Ectodermal cell (in vitro differentiated cells): ENCODE results near the gene TERT.

ENCODE experiments used
- H3K27ac ChIP-seq: 2 replicates; pipeline ENCODE4 v1.7.0; 2013; ENCODE audit warnings: mild to moderate bottlenecking, low read depth, low read length; ENCODE audit not compliant: insufficient read depth, poor library complexity, severe bottlenecking
- H3K27me3 ChIP-seq: 2 replicates; pipeline ENCODE4 v1.7.0; 2013; ENCODE audit warnings: mild to moderate bottlenecking, low read length; ENCODE audit not compliant: insufficient read depth, control insufficient read depth, poor library complexity, severe bottlenecking
- H3K36me3 ChIP-seq: one replicate; pipeline ENCODE4 v1.7.0; 2013; ENCODE audit warnings: low read length; ENCODE audit not compliant: control insufficient read depth, insufficient read depth
- H3K4me1 ChIP-seq: one replicate; pipeline ENCODE4 v1.7.0; 2013; ENCODE audit warnings: low read length; ENCODE audit not compliant: control insufficient read depth, insufficient read depth
- H3K4me3 ChIP-seq: 2 replicates; pipeline ENCODE4 v1.7.0; 2013; ENCODE audit warnings: low read depth, low read length, control low read depth; ENCODE audit not compliant: insufficient read depth
- H3K9me3 ChIP-seq: 2 replicates; pipeline ENCODE4 v1.7.0; 2013; ENCODE audit warnings: mild to moderate bottlenecking, low read length, moderate library complexity; ENCODE audit not compliant: control insufficient read depth
- WGBS, 2 experiments: methylation state at CpG; one replicate each; pipeline ENCODE4 v1.1.7; 2013; ENCODE audit warnings: missing lambda C conversion rate in 2 of 2; 5-methylcytosine and 5-hydroxymethylcytosine counted together

The TERT gene

GRCh38 chr5:1318659-1319251 lies 23.9 kb upstream of the TERT start:
- H3K36me3 ChIP-seq: peaks cover 20% of the 10 kb centered on the region
- no peaks in the 10 kb centered on the region for H3K27me3 ChIP-seq
- WGBS, 2 experiments: 94 to 96% methylated on average over 29 of the region's 29 CpGs

DNA sequence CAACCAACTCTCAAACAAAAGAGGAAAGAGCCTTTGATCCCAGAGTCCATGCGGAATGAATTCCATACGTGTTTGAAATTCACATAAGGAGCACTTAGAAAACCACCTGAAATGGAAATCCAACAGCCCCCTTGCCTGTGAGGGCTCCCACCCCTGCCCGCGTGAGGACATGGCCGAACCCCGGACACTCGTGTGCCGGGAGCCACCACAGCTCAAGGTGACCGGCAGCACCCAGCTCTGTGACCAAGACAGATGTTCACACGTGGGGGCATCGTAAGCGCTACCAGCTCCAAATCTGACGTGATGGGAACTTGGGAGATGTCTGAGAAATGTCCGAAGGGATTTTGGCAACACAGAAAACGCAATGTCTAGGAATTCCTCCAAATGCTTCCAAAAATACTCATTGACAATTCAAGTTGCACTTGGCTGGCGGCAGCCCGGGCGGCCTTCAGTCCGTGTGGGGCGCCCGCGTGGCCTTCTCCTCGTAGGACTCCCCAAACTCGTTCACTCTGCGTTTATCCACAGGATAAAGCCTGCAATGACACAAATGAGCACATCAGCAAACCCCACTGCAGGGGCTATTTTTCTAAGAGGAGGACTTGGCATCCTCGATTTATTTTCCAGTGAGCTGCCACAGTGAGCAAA lies 23.2 kb upstream of the TERT start:
- 95 to 96% methylated on average over 26 of the region's 26 CpGs for WGBS, 2 experiments
- H3K27me3 ChIP-seq: no peaks in the 10 kb centered on the region
- no peaks in the 10 kb centered on the region for H3K9me3 ChIP-seq
- peaks cover 20% of the 10 kb centered on the region for H3K36me3 ChIP-seq
- peaks cover 10% of the 10 kb centered on the region for H3K4me1 ChIP-seq
- no peak overlapping the region for H3K4me3 ChIP-seq
- H3K27ac ChIP-seq: no peak overlapping the region

More at GRCh38 chr5:1318659-1319251, 23.9 kb upstream of the TERT start:
- Histone ChIP-seq H3K4me1 (peaks cover 10% of the 10 kb centered on the region), H3K27ac (no peak overlapping the region), H3K9me3 (no peaks in the 10 kb centered on the region), H3K4me3 (no peak overlapping the region)

DNA sequence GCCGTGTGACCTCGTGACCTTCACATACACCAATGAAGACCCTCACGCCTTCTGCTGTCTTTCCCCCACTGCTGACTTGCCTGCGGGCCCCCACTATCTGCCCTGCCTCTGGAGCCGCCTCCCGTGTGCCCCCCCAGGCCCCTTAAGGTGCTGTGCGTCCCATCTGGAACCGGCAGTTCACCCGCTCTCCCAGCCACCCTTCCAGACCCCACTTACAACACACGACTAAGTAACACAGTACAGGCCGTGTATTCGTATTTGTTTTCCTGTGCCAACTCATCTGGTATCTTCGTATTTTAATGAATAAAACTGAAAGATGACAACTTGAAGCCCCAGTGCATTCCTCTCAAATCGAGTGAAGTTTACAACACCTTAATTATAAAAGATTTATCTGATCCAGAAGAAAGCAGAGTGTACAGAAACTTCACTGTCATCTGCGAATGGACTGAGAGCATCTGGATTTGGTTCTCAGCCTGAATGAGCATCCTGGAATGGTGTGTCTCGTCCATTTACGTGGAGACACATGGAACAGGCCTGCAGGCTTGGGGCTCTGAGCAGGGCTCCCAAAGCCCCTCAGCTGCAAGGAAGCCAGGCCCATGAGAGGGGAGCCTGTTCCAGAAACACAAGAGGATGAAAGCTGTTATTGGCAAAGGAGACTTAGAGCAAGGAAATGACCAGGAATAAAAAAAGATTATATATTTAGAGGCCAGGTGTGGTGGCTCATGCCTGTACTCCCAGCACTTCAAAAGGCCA lies 21.9 kb upstream of the TERT start:
- Histone ChIP-seq H3K4me1 (peaks cover 10% of the 10 kb centered on the region), H3K36me3 (peaks cover 13% of the 10 kb centered on the region), H3K4me3 (no peak overlapping the region), H3K27ac (no peak overlapping the region), H3K9me3 (no peaks in the 10 kb centered on the region), H3K27me3 (no peaks in the 10 kb centered on the region)
- 87 to 88% methylated on average over 17 of the region's 17 CpGs for WGBS, 2 experiments

- peaks cover 10% of the 10 kb centered on the region for H3K4me1 ChIP-seq
- H3K27me3 ChIP-seq: no peaks in the 10 kb centered on the region
- H3K36me3 ChIP-seq: peaks cover 6% of the 10 kb centered on the region
- 60 to 62% methylated on average over 33 of the region's 33 CpGs for WGBS, 2 experiments
- no peak overlapping the region for H3K27ac ChIP-seq
- H3K9me3 ChIP-seq: no peaks in the 10 kb centered on the region
- no peak overlapping the region for H3K4me3 ChIP-seq
Observed at GRCh38 chr5:1315709-1316587, 21.1 kb upstream of the TERT start.

- H3K9me3 ChIP-seq: no peaks in the 10 kb centered on the region
- WGBS, 2 experiments: 90 to 91% methylated on average over 13 of the region's 13 CpGs
- H3K27me3 ChIP-seq: no peaks in the 10 kb centered on the region
- peaks cover 6% of the 10 kb centered on the region for H3K36me3 ChIP-seq
- H3K4me1 ChIP-seq: peaks cover 10% of the 10 kb centered on the region
- no peak overlapping the region for H3K4me3 ChIP-seq
- no peak overlapping the region for H3K27ac ChIP-seq
Observed at GRCh38 chr5:1315018-1315708, 20.3 kb upstream of the TERT start.

DNA sequence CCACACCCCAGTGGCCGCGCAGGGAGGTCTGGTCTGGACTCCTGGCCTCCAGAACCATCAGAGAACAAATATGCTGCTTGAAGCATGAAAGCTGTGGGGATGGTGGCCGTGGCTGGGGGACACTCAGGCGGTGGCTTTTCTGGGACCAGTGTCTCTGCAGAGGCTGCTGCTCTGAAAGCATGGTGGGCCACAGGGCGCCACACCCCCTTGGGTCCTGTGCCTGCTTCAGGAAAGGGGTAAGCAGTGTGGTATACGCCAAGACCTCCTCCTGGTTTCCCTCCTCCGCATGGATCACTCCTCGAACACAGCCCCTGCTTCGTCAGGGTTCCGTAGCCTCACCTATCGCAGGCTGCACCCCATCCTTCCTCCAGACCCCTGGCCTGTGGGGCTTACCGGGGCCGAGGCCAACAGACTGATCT lies 19.7 kb upstream of the TERT start:
- Histone ChIP-seq H3K27ac (no peak overlapping the region), H3K27me3 (no peaks in the 10 kb centered on the region), H3K36me3 (peaks cover 6% of the 10 kb centered on the region), H3K4me1 (peaks cover 10% of the 10 kb centered on the region), H3K4me3 (no peak overlapping the region), H3K9me3 (no peaks in the 10 kb centered on the region)
- WGBS, 2 experiments: 94 to 95% methylated on average over 13 of the region's 13 CpGs

DNA sequence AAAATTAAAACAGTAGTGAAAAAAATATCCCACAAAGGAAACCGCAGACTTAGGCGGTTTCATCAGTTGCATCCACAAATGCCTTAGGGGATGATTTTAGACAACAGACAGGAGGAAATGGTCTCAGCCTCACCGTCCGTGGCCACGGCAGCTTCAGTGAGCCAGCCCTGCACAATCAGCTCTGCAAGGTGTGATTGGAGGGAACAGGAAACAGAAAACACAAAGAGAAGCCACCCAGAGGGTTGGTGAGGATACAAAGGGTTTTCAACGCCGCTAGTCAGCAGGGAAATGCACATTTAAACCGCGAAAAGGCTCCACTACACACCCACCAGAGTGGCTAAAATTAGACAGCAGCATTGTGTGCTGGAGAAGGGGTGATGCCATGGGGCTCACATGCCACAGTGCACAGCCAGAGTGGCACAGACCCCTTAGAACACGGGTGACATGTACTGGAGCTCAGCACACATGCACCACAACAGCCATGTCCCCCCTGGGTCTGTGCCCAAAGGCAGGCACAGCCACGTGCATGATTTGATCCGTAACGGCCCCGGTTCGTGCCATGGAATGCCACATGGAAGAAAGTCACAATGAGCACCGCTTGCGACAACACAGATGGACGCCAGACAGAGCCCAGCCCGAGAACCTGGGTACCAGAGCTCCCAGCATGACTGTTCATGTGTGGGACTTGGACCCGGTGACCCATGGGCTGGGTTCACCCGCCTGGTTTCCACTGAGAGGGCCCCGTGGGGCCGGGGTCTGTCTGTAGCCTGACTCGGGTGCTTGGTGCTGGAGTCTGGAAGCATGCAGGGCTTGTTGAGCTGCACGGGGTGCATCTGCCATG lies 18.3 kb upstream of the TERT start:
- WGBS, 2 experiments: 90 to 91% methylated on average over 25 of the region's 25 CpGs
- no peaks in the 10 kb centered on the region for H3K27me3 ChIP-seq
- no peaks in the 10 kb centered on the region for H3K36me3 ChIP-seq

DNA sequence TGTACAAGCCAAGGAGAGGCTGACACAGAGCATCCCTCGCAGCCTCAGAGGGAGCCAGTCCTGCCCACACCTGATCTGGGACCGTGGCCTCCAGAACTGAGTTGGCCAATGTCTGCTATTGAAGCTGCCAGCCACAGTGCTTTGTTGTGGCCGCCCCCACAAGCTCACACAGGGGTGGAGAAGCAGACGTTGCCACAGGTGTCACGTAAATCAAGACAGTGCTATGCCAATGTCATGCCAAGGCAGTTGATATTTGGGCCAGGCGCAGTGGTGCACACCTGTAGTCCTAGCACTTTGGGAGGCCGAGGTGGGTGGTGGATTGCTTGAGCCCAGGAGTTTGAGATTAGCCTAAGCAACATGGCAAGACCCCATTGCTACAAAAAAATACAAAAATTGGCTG lies 17.3 kb upstream of the TERT start:
- no peaks in the 10 kb centered on the region for H3K9me3 ChIP-seq
- WGBS, 2 experiments: 94 to 95% methylated on average over 7 of the region's 7 CpGs
- peaks cover 10% of the 10 kb centered on the region for H3K4me1 ChIP-seq
- no peaks in the 10 kb centered on the region for H3K27me3 ChIP-seq
- no peak overlapping the region for H3K4me3 ChIP-seq
- H3K36me3 ChIP-seq: no peaks in the 10 kb centered on the region
- no peak overlapping the region for H3K27ac ChIP-seq

More for the DNA sequence above, 18.3 kb upstream of the TERT start:
- H3K4me1 ChIP-seq: peaks cover 10% of the 10 kb centered on the region
- no peak overlapping the region for H3K4me3 ChIP-seq
- H3K27ac ChIP-seq: no peak overlapping the region
- no peaks in the 10 kb centered on the region for H3K9me3 ChIP-seq
